Middle frontal gyrus (tissue), 1 donor: ENCODE measurements around the gene ZNF101.
"Not testable (repeated sequence)": the region's sequence is repeated elsewhere in the genome, so short reads cannot be mapped to it uniquely, and the experiment has no call there.

Experiments used
- DNase-seq: peaks from one replicate; pipeline ENCODE4 v3.0.0-alpha.2; 2015; ENCODE audit warnings: low spot score; ENCODE audit errors: extremely low spot score

The ZNF101 gene

GRCh38 chr19:19659646-19660245 lies 8.9 kb upstream of the ZNF101 start:
- DNase-seq, result no peak

- DNase-seq, result no peak
Observed at GRCh38 chr19:19661141-19661674, 7.4 kb upstream of the ZNF101 start.

GRCh38 chr19:19661675-19662251 lies 6.9 kb upstream of the ZNF101 start:
- DNase-seq, result no peak

- no peak for DNase-seq
Observed at GRCh38 chr19:19662344-19662743, 6.3 kb upstream of the ZNF101 start.

GRCh38 chr19:19662871-19663255 lies 5.8 kb upstream of the ZNF101 start:
- DNase-seq, result no peak

- peak; percentile 97 for DNase-seq
Observed at GRCh38 chr19:19663256-19664120, 5.2 kb upstream of the ZNF101 start, which contains the start of gene ATP13A1. TSS of gene ATP13A1 (minus strand) at chr19:19663676. CDS start at chr19:19663666, 10 bp downstream.

- not testable (repeated sequence) for DNase-seq
Observed at GRCh38 chr19:19665420-19665948, 3.2 kb upstream of the ZNF101 start.

GRCh38 chr19:19670070-19670551 lies 1.5 kb downstream of the ZNF101 start:
- DNase-seq, result no peak

GRCh38 chr19:19672816-19673215 lies 4.2 kb downstream of the ZNF101 start:
- no peak for DNase-seq

GRCh38 chr19:19674315-19674714 lies 5.7 kb downstream of the ZNF101 start:
- DNase-seq, result no peak

GRCh38 chr19:19677579-19677978 lies 8.9 kb downstream of the ZNF101 start:
- DNase-seq, result no peak

GRCh38 chr19:19679176-19680073 lies 10.8 kb downstream of the ZNF101 start:
- DNase-seq, result no peak

GRCh38 chr19:19686119-19686518 lies 17.5 kb downstream of the ZNF101 start:
- DNase-seq, result not testable (repeated sequence)

- no peak for DNase-seq
Observed at GRCh38 chr19:19686580-19686979, 17.9 kb downstream of the ZNF101 start.

- DNase-seq, result no peak
Observed at GRCh38 chr19:19687090-19687489, 18.5 kb downstream of the ZNF101 start.

GRCh38 chr19:19689023-19689422 lies 20.4 kb downstream of the ZNF101 start:
- DNase-seq, result not testable (repeated sequence)

- no peak for DNase-seq
Observed at GRCh38 chr19:19691683-19692082, 23.0 kb downstream of the ZNF101 start.

- DNase-seq, result no peak
Observed at GRCh38 chr19:19696386-19696785, 27.7 kb downstream of the ZNF101 start.

- DNase-seq, result no peak
Observed at GRCh38 chr19:19697589-19697988, 28.9 kb downstream of the ZNF101 start.

GRCh38 chr19:19700493-19700892 lies 31.9 kb downstream of the ZNF101 start:
- not testable (repeated sequence) for DNase-seq

GRCh38 chr19:19704836-19705235 lies 36.2 kb downstream of the ZNF101 start:
- no peak for DNase-seq
